H1 (cell line): Measurements from ENCODE around the gene HES1. TPM values are rescaled to one million over a fixed set of nuclear protein-coding genes. Genes with fewer than 3 reads are reported as not detected.

Experiments
- CTCF ChIA-PET: fragments of 300-600 bp; sonication (Branson Sonifier 250); formaldehyde crosslinking; loops from one replicate; lab custom pipeline; 2021; ENCODE audit not compliant: partially characterized antibody; lab: Charles Lee
- POLR2A ChIA-PET: fragments of 300-600 bp; sonication (Branson Sonifier 250); formaldehyde crosslinking; loops from one replicate; lab custom pipeline; 2021; ENCODE audit warnings: inconsistent platforms; ENCODE audit not compliant: partially characterized antibody; lab: Charles Lee
- DNase-seq, 2 experiments: peaks; one replicate each; pipeline versions ENCODE4 v3.0.0 to v3.0.0-alpha.2; 2010 to 2022; ENCODE audit warnings: low spot score in 2 of 2, low read depth in 1 of 2, mixed read lengths in 1 of 2
- FAIRE-seq: peaks from 2 replicates; lab custom pipeline; 2011; peaks lifted over from hg19 to GRCh38; lab: Jason Lieb, UNC
- H2AFZ ChIP-seq: 2 replicates; pipeline ENCODE4 v1.8.1; 2012; ENCODE audit warnings: low read length, inconsistent platforms
- H2AK5ac ChIP-seq: 2 replicates; pipeline ENCODE4 v1.6.1; 2013; ENCODE audit warnings: low read depth, low read length
- H2BK120ac ChIP-seq: replicated peaks from 2 replicates; pipeline ENCODE3; 2013; ENCODE audit warnings: low read depth, low read length, inconsistent platforms
- H2BK12ac ChIP-seq: 2 replicates; pipeline ENCODE4 v1.6.1; 2013; ENCODE audit warnings: low read depth, low read length
- H2BK15ac ChIP-seq: 2 replicates; pipeline ENCODE4 v1.6.1; 2013; ENCODE audit warnings: low read length
- H2BK20ac ChIP-seq: 2 replicates; pipeline ENCODE4 v1.6.1; 2013; ENCODE audit warnings: low read length
- H2BK5ac ChIP-seq: 2 replicates; pipeline ENCODE4 v1.6.1; 2013; ENCODE audit warnings: low read depth, low read length
- H3K14ac ChIP-seq: 2 replicates; pipeline ENCODE4 v1.6.1; 2013; ENCODE audit warnings: inconsistent platforms; ENCODE audit not compliant: insufficient read length
- H3K18ac ChIP-seq: 2 replicates; pipeline ENCODE4 v1.6.1; 2013; ENCODE audit warnings: low read length; ENCODE audit errors: extremely low read depth
- H3K23ac ChIP-seq: 2 replicates; pipeline ENCODE4 v1.6.1; 2013; ENCODE audit warnings: inconsistent platforms; ENCODE audit not compliant: insufficient read length
- H3K23me2 ChIP-seq: 2 replicates; pipeline ENCODE4 v1.6.1; 2013; ENCODE audit warnings: low read depth, low read length
- H3K27ac ChIP-seq: 2 replicates; pipeline ENCODE4 v1.6.1; 2011; ENCODE audit warnings: low read depth, low read length, inconsistent platforms
- H3K27me3 ChIP-seq, 4 experiments: replicated peaks in 1 of 4; 1 replicate in 1 of 4; 2 replicates in 3 of 4; pipeline versions ENCODE4 v1.6.1 to v1.8.1; 2011 to 2013; ENCODE audit warnings: low read length in 3 of 4, mild to moderate bottlenecking in 3 of 4, inconsistent platforms in 2 of 4, mixed read lengths in 2 of 4, moderate library complexity in 1 of 4; ENCODE audit not compliant: control insufficient read depth in 3 of 4, insufficient read depth in 3 of 4; ENCODE audit errors: extremely low read depth in 1 of 4
- H3K36me3 ChIP-seq, 4 experiments: 2 replicates each; pipeline versions ENCODE4 v1.6.1 to v1.8.1; 2011 to 2013; ENCODE audit warnings: mild to moderate bottlenecking in 4 of 4, low read length in 3 of 4, moderate library complexity in 2 of 4, control low read depth in 1 of 4, inconsistent platforms in 1 of 4; ENCODE audit not compliant: insufficient read depth in 4 of 4, control insufficient read depth in 2 of 4
- H3K4ac ChIP-seq: replicated peaks from 2 replicates; pipeline ENCODE3; 2013; ENCODE audit warnings: low read length, low read depth, mixed read lengths, inconsistent platforms; ENCODE audit not compliant: insufficient read length
- H3K4me1 ChIP-seq, 4 experiments: replicated peaks in 1 of 4; 1 replicate in 1 of 4; 2 replicates in 3 of 4; pipeline versions ENCODE4 v1.6.1 to v1.8.1; 2011 to 2013; ENCODE audit warnings: low read length in 3 of 4, inconsistent platforms in 2 of 4, mixed read lengths in 1 of 4; ENCODE audit not compliant: insufficient read depth in 4 of 4, control insufficient read depth in 3 of 4
- H3K4me2 ChIP-seq, 2 experiments: 2 replicates each; pipeline versions ENCODE4 v1.6.1 to v1.8.1; 2011 to 2013; ENCODE audit warnings: low read depth in 2 of 2, low read length in 2 of 2, control low read depth in 1 of 2, inconsistent platforms in 1 of 2, mild to moderate bottlenecking in 1 of 2; ENCODE audit not compliant: insufficient read depth in 1 of 2
- H3K4me3 ChIP-seq, 4 experiments: fragments of 200-600, 300-600 bp in 1 of 4; sonication (generic), shearing (Covaris generic), sonication (Bioruptor Twin) in 1 of 4; 2 replicates each; pipeline versions ENCODE4 v1.5.1 to v1.8.1; 2011 to 2016; ENCODE audit warnings: low read length in 4 of 4, low read depth in 3 of 4, control low read depth in 2 of 4, inconsistent platforms in 2 of 4, mild to moderate bottlenecking in 2 of 4, mixed read lengths in 1 of 4, moderate library complexity in 1 of 4; ENCODE audit not compliant: insufficient read depth in 2 of 4; ENCODE audit errors: extremely low read depth in 1 of 4
- H3K56ac ChIP-seq: replicated peaks from 2 replicates; pipeline ENCODE3; 2013; ENCODE audit warnings: low read depth, mild to moderate bottlenecking, mixed read lengths, low read length, inconsistent platforms; ENCODE audit not compliant: insufficient read length
- H3K79me1 ChIP-seq: 2 replicates; pipeline ENCODE4 v1.6.1; 2013; ENCODE audit warnings: low read depth, low read length, control low read depth
- H3K79me2 ChIP-seq, 2 experiments: 2 replicates each; pipeline versions ENCODE4 v1.6.1 to v1.8.1; 2012 to 2013; ENCODE audit warnings: low read length in 2 of 2, mild to moderate bottlenecking in 2 of 2, inconsistent platforms in 1 of 2; ENCODE audit not compliant: insufficient read depth in 2 of 2, control insufficient read depth in 1 of 2
- H3K9ac ChIP-seq, 4 experiments: replicated peaks in 1 of 4; 1 replicate in 1 of 4; 2 replicates in 3 of 4; pipeline versions ENCODE4 v1.6.1 to v1.8.1; 2011 to 2013; ENCODE audit warnings: low read depth in 3 of 4, low read length in 3 of 4, control low read depth in 2 of 4, mild to moderate bottlenecking in 2 of 4, moderate library complexity in 2 of 4, inconsistent platforms in 1 of 4; ENCODE audit errors: extremely low read depth in 1 of 4
- H3K9me3 ChIP-seq, 2 experiments: 2 replicates each; pipeline versions ENCODE4 v1.6.1 to v1.8.1; 2012 to 2013; ENCODE audit warnings: mild to moderate bottlenecking in 2 of 2, moderate library complexity in 2 of 2, control low read depth in 1 of 2, inconsistent platforms in 1 of 2, low read depth in 1 of 2, low read length in 1 of 2, mixed read lengths in 1 of 2; ENCODE audit not compliant: insufficient read depth in 2 of 2
- H4K20me1 ChIP-seq, 2 experiments: replicated peaks in 1 of 2; 2 replicates each; pipeline versions ENCODE3 to v1.8.1; 2011 to 2013; ENCODE audit warnings: inconsistent platforms in 2 of 2, low read length in 2 of 2, mild to moderate bottlenecking in 1 of 2; ENCODE audit not compliant: insufficient read depth in 2 of 2, control insufficient read depth in 1 of 2
- H4K5ac ChIP-seq: 2 replicates; pipeline ENCODE4 v1.6.1; 2013; ENCODE audit warnings: low read length, low read depth, mixed read lengths, inconsistent platforms; ENCODE audit not compliant: insufficient read length
- H4K8ac ChIP-seq: 2 replicates; pipeline ENCODE4 v1.8.0; 2013; ENCODE audit warnings: mild to moderate bottlenecking, moderate library complexity, low read length, inconsistent platforms; ENCODE audit not compliant: insufficient read depth; ENCODE audit errors: extremely low read depth
- H4K91ac ChIP-seq: replicated peaks from 2 replicates; pipeline ENCODE3; 2013; ENCODE audit warnings: low read length, mixed read lengths, inconsistent platforms; ENCODE audit not compliant: insufficient read length
- CBX5 ChIP-seq: fragments of 300-800, 300-1000 bp; sonication (generic); IDR thresholded peaks from 2 replicates; pipeline ENCODE4 v1.7.1; 2016; ENCODE audit warnings: antibody characterized with exemption, low read length, low read depth
- CHD1 ChIP-seq: IDR thresholded peaks from 2 replicates; pipeline ENCODE4 v1.6.1; 2012; ENCODE audit warnings: low read depth, low read length, improper control_type of control experiment
- GABPA ChIP-seq: IDR thresholded peaks from 2 replicates; pipeline ENCODE4 v1.6.1; 2011; ENCODE audit warnings: mild to moderate bottlenecking, low read length, moderate library complexity, borderline replicate concordance; ENCODE audit not compliant: insufficient read depth
- KDM1A ChIP-seq: fragments of 200-600, 300-600 bp; sonication (generic); IDR thresholded peaks from 2 replicates; pipeline ENCODE4 v1.7.1; 2016; ENCODE audit warnings: mild to moderate bottlenecking, low read length, borderline replicate concordance
- KDM4A ChIP-seq: IDR thresholded peaks from one replicate; pipeline ENCODE4 v1.7.1; 2012; ENCODE audit warnings: low read depth, mild to moderate bottlenecking, moderate library complexity, low read length, inconsistent platforms; ENCODE audit not compliant: severe bottlenecking
- RAD21 ChIP-seq, 2 experiments: IDR thresholded peaks in 1 of 2; conservative IDR thresholded peaks in 1 of 2; 2 replicates each; pipeline ENCODE4 v1.6.1; 2011; ENCODE audit warnings: low read depth in 2 of 2, low read length in 2 of 2, improper control_type of control experiment in 1 of 2, inconsistent platforms in 1 of 2, mild to moderate bottlenecking in 1 of 2, moderate library complexity in 1 of 2
- RBBP5 ChIP-seq: IDR thresholded peaks from 2 replicates; pipeline ENCODE4 v1.7.1; 2012; ENCODE audit warnings: low read depth, mild to moderate bottlenecking, inconsistent platforms, low read length, moderate library complexity, borderline replicate concordance
- SAP30 ChIP-seq: fragments of 300-600 bp; sonication (generic); IDR thresholded peaks from 2 replicates; pipeline ENCODE4 v1.7.1; 2012; ENCODE audit warnings: low read length, moderate library complexity, mild to moderate bottlenecking, inconsistent platforms; ENCODE audit not compliant: insufficient read depth, insufficient replicate concordance
- SIN3A ChIP-seq, 2 experiments: IDR thresholded peaks in 1 of 2; conservative IDR thresholded peaks in 1 of 2; 2 replicates each; pipeline ENCODE4 v1.6.1; 2011 to 2012; ENCODE audit warnings: low read length in 2 of 2, improper control_type of control experiment in 1 of 2, low read depth in 1 of 2, mild to moderate bottlenecking in 1 of 2
- TAF7 ChIP-seq: optimal IDR thresholded peaks from 2 replicates; pipeline ENCODE3; 2011; ENCODE audit warnings: low read depth, mild to moderate bottlenecking, inconsistent platforms, low read length, moderate library complexity, borderline replicate concordance
- TEAD4 ChIP-seq: IDR thresholded peaks from 2 replicates; pipeline ENCODE4 v1.6.1; 2012; ENCODE audit warnings: low read depth, low read length, inconsistent platforms, mixed read lengths
- WGBS, 2 experiments: shearing (Covaris generic) in 1 of 2; methylation state at CpG; one replicate each; pipeline versions ENCODE4 v1.1.6 to v1.1.7; 2013 to 2015; ENCODE audit warnings: low lambda C conversion rate in 2 of 2, mixed read lengths in 2 of 2, inconsistent platforms in 1 of 2, low coverage in 1 of 2, missing lambda C conversion rate in 1 of 2; ENCODE audit not compliant: insufficient replicate concordance in 2 of 2, insufficient coverage in 1 of 2, insufficient read length in 1 of 2; ENCODE audit errors: extremely low coverage in 1 of 2, missing lambda C conversion rate in 1 of 2; 5-methylcytosine and 5-hydroxymethylcytosine counted together
- polyA plus RNA-seq, 7 experiments: library from polyadenylated mRNA; depleted of rRNA in 3 of 7; stranded (reverse) in 5 of 7; unstranded in 2 of 7; fragments of >200 nt in 5 of 7; fragments of 200-250 nt in 2 of 7; gene quantifications; 1 replicate in 5 of 7; 2 replicates in 1 of 7; 4 replicates in 1 of 7; pipeline versions ENCODE4 v1.2.1 to v1.2.3, GENCODE V29; 2011 to 2013; ENCODE audit warnings: missing spikeins in 2 of 7, mixed read lengths in 2 of 7
- total RNA-seq: library from RNA; stranded (reverse); fragmentation: NEBNext Ultra II Directional; extraction: Animal tissue kit (Norgen Biotek cat#: 25700); gene quantifications from 2 replicates; pipeline ENCODE4 v1.2.1, GENCODE V29; 2021
- TF ChIP-seq, protein P1 (sequence below): IDR thresholded peaks from 2 replicates; pipeline ENCODE4 v1.6.1; 2012; ENCODE audit warnings: inconsistent platforms

Gene HES1
- total and polyA plus RNA-seq, 2 of the 8 experiments (the other 6 are each of a cell fraction or from before 2014, with no cell fraction given): 7.9 to 12.9 TPM

GRCh38 chr3:194125442-194125841 is 10.5 kb upstream of the HES1 start:
- Histone ChIP-seq H3K23ac (no peak overlapping the region), H4K5ac (no peak overlapping the region), H3K9ac (no peak overlapping the region), H3K27me3 (peaks cover 0 to 5% (median 0%) of the 10 kb centered on the region in 4 experiments; a peak in 3 of 7 replicates), H3K27ac (no peak overlapping the region; the same call in 1 of the 2 replicates), H3K18ac (no peak overlapping the region), H2BK12ac (no peak overlapping the region), H3K4me2 (no peak overlapping the region), H3K23me2 (no peaks in the 10 kb centered on the region), H3K36me3 (no peaks in the 10 kb centered on the region), H3K14ac (no peak overlapping the region), H2BK5ac (no peak overlapping the region), H4K8ac (no peak overlapping the region), H2AFZ (no peak overlapping the region), H2BK120ac (no peak overlapping the region), H2BK20ac (no peak overlapping the region), H2AK5ac (no peak overlapping the region), H3K56ac (no peak overlapping the region), H4K20me1 (no peaks in the 10 kb centered on the region), H3K79me1 (no peaks in the 10 kb centered on the region; the same call in 1 of the 2 replicates), H4K91ac (no peak overlapping the region), H3K4me3 (no peak overlapping the region), H3K4me1 (peaks cover 5 to 11% (median 9%) of the 10 kb centered on the region in 4 experiments; a peak in 6 of 7 replicates), H3K4ac (no peak overlapping the region), H2BK15ac (no peak overlapping the region), H3K9me3 (no peaks in the 10 kb centered on the region), H3K79me2 (no peaks in the 10 kb centered on the region)
- DNase-seq: no peak
- POLR2A ChIA-PET: no interaction called here
- CTCF ChIA-PET: interaction anchor here (0.9 to 1.4 kb wide), 3 partner anchors 12 to 347 kb away, joined by 3 read pairs; no protein-coding TSS in a partner anchor
- no peak for FAIRE-seq
- WGBS, 2 experiments: 90% methylated on average over 6 of the region's 6 CpGs; no CpG with 5 or more reads in 1 of the 2 experiments
- TF ChIP-seq CHD1: no peak
- no peak for TF ChIP-seq KDM1A
- TF ChIP-seq KDM4A: no peak
- TF ChIP-seq RAD21 (IDR thresholded peaks at IDR 0.05 in 1 of 2, conservative IDR thresholded peaks at IDR 0.05 in 1 of 2; ENCODE audit: low read depth in 2 of 2, low read length in 2 of 2): no peak
- TF ChIP-seq GABPA: no peak
- no peak for TF ChIP-seq CBX5
- no peak for TF ChIP-seq TEAD4
- TF ChIP-seq, protein P1, sequence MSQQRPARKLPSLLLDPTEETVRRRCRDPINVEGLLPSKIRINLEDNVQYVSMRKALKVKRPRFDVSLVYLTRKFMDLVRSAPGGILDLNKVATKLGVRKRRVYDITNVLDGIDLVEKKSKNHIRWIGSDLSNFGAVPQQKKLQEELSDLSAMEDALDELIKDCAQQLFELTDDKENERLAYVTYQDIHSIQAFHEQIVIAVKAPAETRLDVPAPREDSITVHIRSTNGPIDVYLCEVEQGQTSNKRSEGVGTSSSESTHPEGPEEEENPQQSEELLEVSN: no peak
- no peak for TF ChIP-seq SIN3A (conservative IDR thresholded peaks at IDR 0.05 in 1 of 2, IDR thresholded peaks at IDR 0.05 in 1 of 2; ENCODE audit: low read depth in 1 of 2, low read length in 2 of 2)
- no peak for TF ChIP-seq RBBP5
- no peak for TF ChIP-seq TAF7
- TF ChIP-seq SAP30: no peak
